GM12878 (cell line): Measurements from ENCODE around the gene NEK1.

ENCODE experiments used
- CTCF ChIP-seq, 3 experiments: IDR thresholded peaks in 2 of 3; conservative IDR thresholded peaks in 1 of 3; 2 replicates each; pipeline ENCODE4 v1.5.1; 2011; ENCODE audit warnings: low read depth in 3 of 3, low read length in 3 of 3, mild to moderate bottlenecking in 3 of 3, control low read depth in 2 of 3, moderate library complexity in 2 of 3, inconsistent platforms in 1 of 3, mixed read lengths in 1 of 3; ENCODE audit not compliant: control insufficient read depth in 2 of 3, insufficient read depth in 1 of 3; ENCODE audit errors: extremely low read depth in 1 of 3
- SMC3 ChIP-seq: IDR thresholded peaks from 2 replicates; pipeline ENCODE4 v1.6.1; 2011; ENCODE audit warnings: low read length, improper control_type of control experiment, borderline replicate concordance
- ZNF24 ChIP-seq: fragments of 450-650 bp; IDR thresholded peaks from 2 replicates; pipeline ENCODE4 v1.6.1; 2017; ENCODE audit warnings: antibody characterized with exemption, mild to moderate bottlenecking

GRCh38 chr4:169399976-169400767, 212.2 kb downstream of the NEK1 start:
- TF ChIP-seq CTCF (IDR thresholded peaks at IDR 0.05 in 2 of 3, conservative IDR thresholded peaks at IDR 0.05 in 1 of 3; ENCODE audit: control insufficient read depth in 2 of 3, extremely low read depth in 1 of 3, insufficient read depth in 1 of 3, low read depth in 3 of 3, low read length in 3 of 3) (no peak), SMC3 (no peak), ZNF24 (peak; percentile 69; the same call in 1 of the 2 replicates)
